IPS DF 6.9 (cell line): ENCODE results near the gene NES.

ENCODE experiments used
- DNase-seq: peaks from one replicate; pipeline ENCODE4 v3.0.0-alpha.2; 2013; ENCODE audit warnings: low read depth, low spot score
- H3K27ac ChIP-seq: one replicate; pipeline ENCODE4 v1.5.1; 2013; ENCODE audit warnings: low read length, control low read depth
- H3K27me3 ChIP-seq: 2 replicates; pipeline ENCODE4 v1.6.1; 2013; ENCODE audit warnings: mild to moderate bottlenecking, low read length; ENCODE audit not compliant: control insufficient read depth, insufficient read depth
- H3K36me3 ChIP-seq: 2 replicates; pipeline ENCODE4 v1.6.1; 2013; ENCODE audit warnings: low read length; ENCODE audit not compliant: control insufficient read depth, insufficient read depth
- H3K4me1 ChIP-seq: 2 replicates; pipeline ENCODE4 v1.6.1; 2013; ENCODE audit warnings: low read length; ENCODE audit not compliant: control insufficient read depth, insufficient read depth
- H3K4me3 ChIP-seq: 2 replicates; pipeline ENCODE4 v1.5.1; 2013; ENCODE audit warnings: mild to moderate bottlenecking, low read length
- H3K9me3 ChIP-seq: 2 replicates; pipeline ENCODE4 v1.6.1; 2013; ENCODE audit warnings: low read length, inconsistent platforms; ENCODE audit not compliant: control insufficient read depth, insufficient read depth
- WGBS: extraction: QIAGEN DNeasy Blood & Tissue Kit; methylation state at CpG from one replicate; pipeline ENCODE4 v1.1.7; 2013; ENCODE audit warnings: mixed read lengths, missing lambda C conversion rate; ENCODE audit not compliant: insufficient read length, insufficient coverage; 5-methylcytosine and 5-hydroxymethylcytosine counted together

The NES gene

GRCh38 chr1:156703741-156704140 lies 26.5 kb upstream of the NES start:
- H3K4me3 ChIP-seq: no peak overlapping the region
- peaks cover 2% of the 10 kb centered on the region; the same call in 1 of the 2 replicates for H3K27me3 ChIP-seq
- no peaks in the 10 kb centered on the region for H3K9me3 ChIP-seq
- DNase-seq: no peak
- H3K27ac ChIP-seq: no peak overlapping the region
- peaks cover 18% of the 10 kb centered on the region for H3K36me3 ChIP-seq
- H3K4me1 ChIP-seq: peaks cover 10% of the 10 kb centered on the region
- WGBS: no CpG with 5 or more reads among the region's 4 CpGs

GRCh38 chr1:156703336-156703735 lies 26.1 kb upstream of the NES start:
- H3K36me3 ChIP-seq: peaks cover 19% of the 10 kb centered on the region
- no peak overlapping the region for H3K27ac ChIP-seq
- H3K4me3 ChIP-seq: no peak overlapping the region
- WGBS: no CpG with 5 or more reads among the region's 4 CpGs
- H3K9me3 ChIP-seq: no peaks in the 10 kb centered on the region
- H3K4me1 ChIP-seq: peaks cover 8% of the 10 kb centered on the region
- peaks cover 2% of the 10 kb centered on the region; the same call in 1 of the 2 replicates for H3K27me3 ChIP-seq
- DNase-seq: no peak

- no peak overlapping the region for H3K4me3 ChIP-seq
- WGBS: no CpG with 5 or more reads among the region's 8 CpGs
- no peak for DNase-seq
- H3K27me3 ChIP-seq: peaks cover 2% of the 10 kb centered on the region; the same call in 1 of the 2 replicates
- no peak overlapping the region for H3K27ac ChIP-seq
- peaks cover 4% of the 10 kb centered on the region; the same call in 1 of the 2 replicates for H3K4me1 ChIP-seq
- H3K36me3 ChIP-seq: peaks cover 19% of the 10 kb centered on the region
- H3K9me3 ChIP-seq: no peaks in the 10 kb centered on the region
These were observed 23.7 kb upstream of the NES start for GRCh38 chr1:156700736-156701531.

- H3K27me3 ChIP-seq: no peaks in the 10 kb centered on the region; the same call in 1 of the 2 replicates
- WGBS: no CpG with 5 or more reads among the region's 1 CpG
- H3K27ac ChIP-seq: no peak overlapping the region
- H3K4me1 ChIP-seq: peaks cover 7% of the 10 kb centered on the region
- H3K36me3 ChIP-seq: peaks cover 19% of the 10 kb centered on the region
- DNase-seq: no peak
- no peak overlapping the region for H3K4me3 ChIP-seq
- H3K9me3 ChIP-seq: no peaks in the 10 kb centered on the region
These were observed 21.8 kb upstream of the NES start for GRCh38 chr1:156698995-156699394.

- H3K9me3 ChIP-seq: no peaks in the 10 kb centered on the region
- no CpG with 5 or more reads among the region's 8 CpGs for WGBS
- H3K27ac ChIP-seq: no peak overlapping the region
- no peaks in the 10 kb centered on the region for H3K27me3 ChIP-seq
- H3K4me1 ChIP-seq: peaks cover 10% of the 10 kb centered on the region
- DNase-seq: no peak
- no peak overlapping the region for H3K4me3 ChIP-seq
- H3K36me3 ChIP-seq: peaks cover 19% of the 10 kb centered on the region
These were observed 20.3 kb upstream of the NES start for GRCh38 chr1:156697481-156697880.

DNA sequence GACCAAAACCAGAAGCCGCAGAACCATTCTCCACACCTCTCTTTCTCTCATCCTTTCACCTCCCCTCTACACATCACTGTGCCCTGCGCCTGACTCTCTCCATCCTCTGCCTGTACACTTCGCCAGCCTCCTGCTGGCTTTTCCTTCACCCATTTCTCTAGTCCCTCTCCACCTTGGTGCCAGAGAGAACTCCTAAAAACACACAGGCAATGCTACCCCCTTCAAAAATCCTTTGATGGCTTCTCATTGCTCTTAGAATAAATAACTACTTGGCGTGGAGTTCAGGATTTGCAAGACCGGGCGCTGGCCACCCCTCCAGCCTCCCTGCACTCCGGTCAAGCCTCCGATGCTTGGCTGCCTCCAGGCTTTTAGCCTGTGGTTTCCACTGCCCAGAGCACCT lies 19.5 kb upstream of the NES start:
- Histone ChIP-seq H3K27me3 (no peaks in the 10 kb centered on the region), H3K9me3 (no peaks in the 10 kb centered on the region)
- no CpG with 5 or more reads among the region's 8 CpGs for WGBS

GRCh38 chr1:156694690-156694962 lies 17.4 kb upstream of the NES start:
- Histone ChIP-seq H3K9me3 (no peaks in the 10 kb centered on the region), H3K27ac (no peak overlapping the region), H3K4me1 (peaks cover 22% of the 10 kb centered on the region), H3K36me3 (peaks cover 7% of the 10 kb centered on the region), H3K4me3 (no peak overlapping the region), H3K27me3 (no peaks in the 10 kb centered on the region)
- no peak for DNase-seq
- WGBS: no CpG with 5 or more reads among the region's 5 CpGs

More for the DNA sequence above, 19.5 kb upstream of the NES start:
- peaks cover 19% of the 10 kb centered on the region for H3K36me3 ChIP-seq
- H3K27ac ChIP-seq: no peak overlapping the region
- no peak for DNase-seq
- no peak overlapping the region for H3K4me3 ChIP-seq
- H3K4me1 ChIP-seq: peaks cover 10% of the 10 kb centered on the region

DNA sequence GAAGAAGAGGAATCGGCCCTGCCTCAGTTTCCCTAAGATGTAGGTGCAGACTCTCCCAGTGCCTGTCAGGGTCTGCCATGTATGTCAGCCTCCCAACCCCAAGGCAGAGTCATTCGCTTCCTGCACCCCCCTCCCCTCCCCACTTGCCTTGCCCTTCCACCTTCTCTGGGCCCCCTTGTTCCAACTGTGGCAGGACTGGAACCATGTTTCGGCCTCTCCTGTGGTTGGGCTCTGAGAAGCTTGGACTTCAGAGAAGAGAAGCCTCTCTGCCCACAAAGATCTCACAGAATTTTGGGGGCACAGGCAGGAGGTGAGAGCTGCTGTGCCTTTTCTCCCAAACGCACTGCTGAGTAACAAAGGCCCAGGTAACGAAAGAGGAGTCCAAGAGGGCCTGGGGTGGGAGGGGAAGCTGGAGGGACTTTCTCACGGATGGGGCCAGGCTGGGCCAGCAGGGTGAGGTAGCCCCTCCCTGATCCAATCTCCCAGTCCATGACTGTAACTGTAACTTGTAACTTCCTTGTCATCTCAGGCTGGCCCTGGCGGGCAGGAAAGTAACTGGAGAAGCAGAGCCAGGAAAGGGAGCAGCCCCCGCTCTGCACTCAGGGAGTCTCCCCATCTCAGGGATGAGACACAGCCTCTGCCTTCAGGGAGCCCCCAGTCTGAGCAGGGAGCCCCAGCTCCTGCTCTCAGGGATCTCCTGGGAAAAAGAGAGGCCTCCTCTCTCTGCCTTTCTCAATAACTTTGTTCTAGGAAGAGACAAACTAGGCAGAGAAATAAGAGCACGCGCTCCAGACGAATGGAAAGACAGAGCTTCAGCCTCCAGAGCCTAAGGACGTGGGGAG lies 16.9 kb upstream of the NES start:
- no CpG with 5 or more reads among the region's 12 CpGs for WGBS
- H3K36me3 ChIP-seq: peaks cover 4% of the 10 kb centered on the region
- no peak overlapping the region for H3K27ac ChIP-seq
- H3K4me3 ChIP-seq: no peak overlapping the region
- H3K9me3 ChIP-seq: no peaks in the 10 kb centered on the region
- DNase-seq: no peak
- no peaks in the 10 kb centered on the region for H3K27me3 ChIP-seq
- H3K4me1 ChIP-seq: peaks cover 22% of the 10 kb centered on the region

DNA sequence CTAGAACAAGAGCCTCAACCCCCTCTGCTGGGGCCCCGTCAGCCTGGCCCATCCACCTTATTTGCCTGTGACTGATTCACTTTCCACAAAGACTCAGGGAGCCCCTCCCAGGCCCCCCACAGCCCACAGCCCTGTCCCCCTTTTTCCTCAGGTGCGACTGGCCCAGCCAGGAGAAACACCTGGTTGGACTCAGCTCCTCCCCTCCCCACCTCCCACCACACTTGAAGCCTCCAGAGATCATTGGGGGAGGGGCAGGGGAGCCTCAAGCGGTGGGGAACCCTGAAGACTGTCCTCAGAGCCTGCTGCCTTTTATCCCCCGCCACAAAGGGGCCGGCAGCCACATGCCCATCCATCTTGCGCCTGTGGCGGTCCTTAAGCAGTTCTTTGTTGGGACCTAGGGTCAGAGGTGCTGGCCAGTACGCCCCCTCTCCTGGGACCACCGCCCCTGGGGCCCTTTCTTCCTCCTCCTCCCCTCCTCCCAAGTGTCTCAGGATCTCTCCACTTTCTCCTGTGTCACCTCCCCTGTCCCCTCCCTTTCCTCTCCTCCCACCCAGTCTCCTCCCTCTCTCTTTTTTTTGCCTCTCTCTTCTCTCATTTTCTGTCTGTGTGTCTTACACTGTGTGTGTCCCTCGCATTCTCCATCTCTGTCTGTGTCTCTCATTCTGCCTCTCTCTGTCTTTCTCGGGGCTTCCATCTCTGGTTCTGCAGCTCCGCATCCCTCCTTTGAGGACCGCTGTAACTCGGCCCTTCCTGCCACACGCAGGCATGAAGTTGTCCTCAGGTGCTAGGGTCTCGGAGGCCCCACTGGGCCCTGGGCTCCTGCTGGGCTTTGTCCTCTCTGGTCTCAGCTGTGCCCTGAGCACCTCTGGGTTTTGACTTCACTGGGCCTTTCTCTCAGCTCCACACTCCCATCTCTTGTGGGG lies 16.0 kb upstream of the NES start:
- H3K27ac ChIP-seq: no peak overlapping the region
- H3K27me3 ChIP-seq: no peaks in the 10 kb centered on the region
- peak; percentile 97 for DNase-seq
- H3K4me3 ChIP-seq: no peak overlapping the region
- H3K9me3 ChIP-seq: no peaks in the 10 kb centered on the region
- H3K4me1 ChIP-seq: peaks cover 22% of the 10 kb centered on the region
- H3K36me3 ChIP-seq: no peaks in the 10 kb centered on the region
- no CpG with 5 or more reads among the region's 16 CpGs for WGBS

GRCh38 chr1:156692441-156692924 lies 15.3 kb upstream of the NES start:
- no peak overlapping the region for H3K4me3 ChIP-seq
- H3K9me3 ChIP-seq: no peaks in the 10 kb centered on the region

More at GRCh38 chr1:156692441-156692924, 15.3 kb upstream of the NES start:
- no CpG with 5 or more reads among the region's 13 CpGs for WGBS
- Histone ChIP-seq H3K4me1 (peaks cover 22% of the 10 kb centered on the region), H3K36me3 (no peaks in the 10 kb centered on the region), H3K27me3 (no peaks in the 10 kb centered on the region), H3K27ac (peak overlapping the region; percentile 14)
- no peak for DNase-seq
